H9 (cell line): ENCODE results near the gene GPR82. TPM values are rescaled to one million over a fixed set of nuclear protein-coding genes. Genes with fewer than 3 reads are reported as not detected.

ENCODE experiments used
- DNase-seq: peaks from one replicate; pipeline ENCODE4 v3.0.0-alpha.2; 2017
- H2AFZ ChIP-seq: one replicate; pipeline ENCODE4 v1.6.1; 2013; ENCODE audit warnings: mild to moderate bottlenecking, low read length, control low read depth, moderate library complexity
- H2AK5ac ChIP-seq: 2 replicates; pipeline ENCODE4 v1.6.1; 2013; ENCODE audit warnings: low read length, control low read depth, mixed read lengths; ENCODE audit not compliant: insufficient read length
- H2BK120ac ChIP-seq: one replicate; pipeline ENCODE4 v1.6.1; 2013; ENCODE audit warnings: low read depth, mild to moderate bottlenecking, low read length, control low read depth, inconsistent platforms; ENCODE audit not compliant: poor library complexity, severe bottlenecking
- H2BK12ac ChIP-seq: 2 replicates; pipeline ENCODE4 v1.6.1; 2013; ENCODE audit warnings: low read length, control low read depth, mixed read lengths, low read depth; ENCODE audit not compliant: insufficient read length
- H2BK15ac ChIP-seq: 2 replicates; pipeline ENCODE4 v1.6.1; 2013; ENCODE audit warnings: low read depth, low read length, control low read depth
- H2BK20ac ChIP-seq: one replicate; pipeline ENCODE4 v1.6.1; 2013; ENCODE audit warnings: low read depth, mild to moderate bottlenecking, low read length, control low read depth, inconsistent platforms; ENCODE audit not compliant: poor library complexity, severe bottlenecking
- H2BK5ac ChIP-seq: 2 replicates; pipeline ENCODE4 v1.6.1; 2013; ENCODE audit warnings: low read length, control low read depth, mixed read lengths; ENCODE audit not compliant: insufficient read length
- H3K14ac ChIP-seq: 2 replicates; pipeline ENCODE4 v1.6.1; 2013; ENCODE audit warnings: low read length, control low read depth; ENCODE audit not compliant: insufficient read depth
- H3K18ac ChIP-seq: 2 replicates; pipeline ENCODE4 v1.6.1; 2013; ENCODE audit warnings: low read depth, mild to moderate bottlenecking, mixed read lengths, low read length, control low read depth; ENCODE audit not compliant: insufficient read length
- H3K23ac ChIP-seq: 2 replicates; pipeline ENCODE4 v1.6.1; 2013; ENCODE audit warnings: low read length, control low read depth, mixed read lengths, low read depth; ENCODE audit not compliant: insufficient read length
- H3K23me2 ChIP-seq: 2 replicates; pipeline ENCODE4 v1.6.1; 2013; ENCODE audit warnings: low read depth, mild to moderate bottlenecking, mixed read lengths, low read length, control low read depth; ENCODE audit not compliant: insufficient read length, poor library complexity, severe bottlenecking
- H3K27ac ChIP-seq: 2 replicates; pipeline ENCODE4 v1.5.1; 2013; ENCODE audit warnings: low read length, control low read depth, mixed read lengths, low read depth; ENCODE audit not compliant: insufficient read length
- H3K27me3 ChIP-seq: 2 replicates; pipeline ENCODE4 v1.6.1; 2013; ENCODE audit warnings: low read length, control low read depth, inconsistent platforms; ENCODE audit not compliant: insufficient read depth
- H3K4ac ChIP-seq: 2 replicates; pipeline ENCODE4 v1.6.1; 2013; ENCODE audit warnings: low read depth, mild to moderate bottlenecking, control low read depth, inconsistent platforms, low read length, moderate library complexity
- H3K4me1 ChIP-seq: 2 replicates; pipeline ENCODE4 v1.6.1; 2013; ENCODE audit warnings: low read length, control low read depth, inconsistent platforms; ENCODE audit not compliant: insufficient read depth
- H3K4me2 ChIP-seq: 2 replicates; pipeline ENCODE4 v1.6.1; 2013; ENCODE audit warnings: low read length, control low read depth, mixed read lengths; ENCODE audit not compliant: insufficient read length, insufficient read depth
- H3K56ac ChIP-seq: 2 replicates; pipeline ENCODE4 v1.6.1; 2013; ENCODE audit warnings: low read depth, mild to moderate bottlenecking, mixed read lengths, low read length, control low read depth; ENCODE audit not compliant: insufficient read length
- H3K79me1 ChIP-seq: 2 replicates; pipeline ENCODE4 v1.6.1; 2013; ENCODE audit warnings: low read depth, mild to moderate bottlenecking, moderate library complexity, low read length, control low read depth, inconsistent platforms; ENCODE audit not compliant: insufficient read depth, poor library complexity, severe bottlenecking
- H3K79me2 ChIP-seq: 2 replicates; pipeline ENCODE4 v1.6.1; 2013; ENCODE audit warnings: low read length, control low read depth, inconsistent platforms; ENCODE audit not compliant: insufficient read depth
- H3K9ac ChIP-seq: 2 replicates; pipeline ENCODE4 v1.6.1; 2013; ENCODE audit warnings: low read length, control low read depth, mixed read lengths; ENCODE audit not compliant: insufficient read length; ENCODE audit errors: extremely low read depth
- H3K9me3 ChIP-seq: one replicate; pipeline ENCODE4 v1.6.1; 2013; ENCODE audit warnings: low read depth, low read length, inconsistent platforms; ENCODE audit not compliant: control insufficient read depth
- H3T11ph ChIP-seq: one replicate; pipeline ENCODE4 v1.6.1; 2013; ENCODE audit warnings: mild to moderate bottlenecking, low read length, control low read depth, inconsistent platforms
- H4K20me1 ChIP-seq: one replicate; pipeline ENCODE4 v1.6.1; 2013; ENCODE audit not compliant: control insufficient read depth, insufficient read length, insufficient read depth
- H4K5ac ChIP-seq: 2 replicates; pipeline ENCODE4 v1.6.1; 2013; ENCODE audit warnings: low read depth, mild to moderate bottlenecking, mixed read lengths, low read length, control low read depth; ENCODE audit not compliant: insufficient read length
- H4K8ac ChIP-seq: replicated peaks from 2 replicates; pipeline ENCODE4 v1.6.1; 2013; ENCODE audit warnings: low read length, control low read depth, mixed read lengths, low read depth; ENCODE audit not compliant: insufficient read length
- H4K91ac ChIP-seq: 2 replicates; pipeline ENCODE4 v1.6.1; 2013; ENCODE audit warnings: low read depth, mild to moderate bottlenecking, moderate library complexity, mixed read lengths, low read length, control low read depth; ENCODE audit not compliant: insufficient read length
- H3K27ac Mint-ChIP-seq, 3 experiments: 2 replicates in 2 of 3; 3 replicates in 1 of 3; pipeline ENCODE4 v1.8.0; 2020 to 2021; ENCODE audit warnings: mixed read lengths in 3 of 3, mild to moderate bottlenecking in 1 of 3, moderate library complexity in 1 of 3
- H3K27me3 Mint-ChIP-seq: 2 replicates; pipeline ENCODE4 v1.8.0; 2021; ENCODE audit warnings: low read depth, mild to moderate bottlenecking, moderate library complexity, mixed read lengths
- H3K36me3 Mint-ChIP-seq, 3 experiments: 2 replicates in 2 of 3; 3 replicates in 1 of 3; pipeline ENCODE4 v1.8.0; 2020 to 2021; ENCODE audit warnings: low read depth in 3 of 3, mixed read lengths in 3 of 3; ENCODE audit not compliant: insufficient read depth in 1 of 3
- H3K4me1 Mint-ChIP-seq, 2 experiments: 2 replicates each; pipeline ENCODE4 v1.8.0; 2020; ENCODE audit warnings: mixed read lengths in 2 of 2
- H3K4me3 Mint-ChIP-seq, 2 experiments: 2 replicates in 1 of 2; 3 replicates in 1 of 2; pipeline ENCODE4 v1.8.0; 2020 to 2021; ENCODE audit warnings: mild to moderate bottlenecking in 2 of 2, mixed read lengths in 2 of 2, moderate library complexity in 1 of 2
- H3K9me3 Mint-ChIP-seq, 2 experiments: 2 replicates in 1 of 2; 3 replicates in 1 of 2; pipeline ENCODE4 v1.8.0; 2020; ENCODE audit warnings: mild to moderate bottlenecking in 2 of 2, mixed read lengths in 2 of 2, moderate library complexity in 1 of 2
- WGBS: extraction: QIAGEN DNeasy Blood & Tissue Kit; methylation state at CpG from one replicate; pipeline ENCODE4 v1.1.7; 2013; ENCODE audit warnings: missing lambda C conversion rate, low lambda C conversion rate, mixed read lengths; ENCODE audit not compliant: insufficient read length; ENCODE audit errors: extremely low coverage; 5-methylcytosine and 5-hydroxymethylcytosine counted together
- total RNA-seq: library from RNA; stranded (reverse); gene quantifications from 2 replicates; pipeline ENCODE4 v1.2.1, GENCODE V29; 2021
- TF ChIP-seq, protein P1 (sequence below): fragments of 200-600 bp; sonication (generic); conservative IDR thresholded peaks from 3 replicates; pipeline ENCODE4 v1.8.0; 2021; ENCODE audit warnings: antibody characterized with exemption, mild to moderate bottlenecking

GPR82 gene
- total RNA-seq, 1 experiment from 2014 or later, result not detected

DNA sequence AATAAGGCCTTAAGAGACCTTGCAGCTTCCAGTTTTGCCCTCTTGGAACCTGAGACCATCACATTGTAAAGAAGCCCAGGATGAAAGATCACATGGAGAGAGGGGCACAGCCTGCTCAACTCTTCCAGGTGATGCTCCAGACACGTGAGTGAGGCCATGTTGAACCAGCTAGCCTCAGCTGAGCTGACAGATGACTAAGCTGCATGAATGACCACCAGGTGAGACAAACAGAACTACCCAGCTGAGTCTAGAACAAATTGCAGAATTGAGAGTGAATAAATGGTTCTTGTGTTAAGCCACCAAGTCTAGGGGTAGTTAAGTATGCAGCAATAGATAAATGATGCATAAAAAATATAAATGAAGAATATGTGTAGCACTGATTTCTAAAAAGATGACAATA, 16.8 kb upstream of the GPR82 start:
- no peak for DNase-seq
- Histone ChIP-seq H2BK20ac (no peak overlapping the region), H3K27ac (no peak overlapping the region), H3K9ac (no peak overlapping the region), H3K14ac (no peak overlapping the region; the same call in 1 of the 2 replicates), H3K79me1 (no peaks in the 10 kb centered on the region), H3K4me2 (no peak overlapping the region), H3K56ac (no peak overlapping the region), H2BK120ac (no peak overlapping the region), H2AFZ (no peak overlapping the region), H3K23ac (no peak overlapping the region), H4K8ac (no peak overlapping the region), H2BK5ac (no peak overlapping the region), H4K91ac (no peak overlapping the region), H3K27me3 (no peaks in the 10 kb centered on the region), H3K4me1 (peaks cover 14% of the 10 kb centered on the region; the same call in 1 of the 2 replicates), H3K9me3 (no peaks in the 10 kb centered on the region), H2BK15ac (no peak overlapping the region), H2BK12ac (no peak overlapping the region), H4K5ac (no peak overlapping the region), H3K18ac (no peak overlapping the region), H2AK5ac (no peak overlapping the region), H3T11ph (no peak overlapping the region), H4K20me1 (no peaks in the 10 kb centered on the region), H3K4ac (no peak overlapping the region), H3K79me2 (no peaks in the 10 kb centered on the region), H3K23me2 (no peaks in the 10 kb centered on the region)
- Mint-ChIP-seq H3K27me3 (no peaks in the 10 kb centered on the region), H3K36me3 (peaks cover 5 to 11% (median 5%) of the 10 kb centered on the region in 3 experiments; a peak in 4 of 7 replicates), H3K4me3 (no peak overlapping the region), H3K27ac (no peak overlapping the region), H3K4me1 (peaks cover 21 to 37% of the 10 kb centered on the region in 2 experiments), H3K9me3 (peaks cover 47 to 53% of the 10 kb centered on the region in 2 experiments)
- TF ChIP-seq, protein P1, sequence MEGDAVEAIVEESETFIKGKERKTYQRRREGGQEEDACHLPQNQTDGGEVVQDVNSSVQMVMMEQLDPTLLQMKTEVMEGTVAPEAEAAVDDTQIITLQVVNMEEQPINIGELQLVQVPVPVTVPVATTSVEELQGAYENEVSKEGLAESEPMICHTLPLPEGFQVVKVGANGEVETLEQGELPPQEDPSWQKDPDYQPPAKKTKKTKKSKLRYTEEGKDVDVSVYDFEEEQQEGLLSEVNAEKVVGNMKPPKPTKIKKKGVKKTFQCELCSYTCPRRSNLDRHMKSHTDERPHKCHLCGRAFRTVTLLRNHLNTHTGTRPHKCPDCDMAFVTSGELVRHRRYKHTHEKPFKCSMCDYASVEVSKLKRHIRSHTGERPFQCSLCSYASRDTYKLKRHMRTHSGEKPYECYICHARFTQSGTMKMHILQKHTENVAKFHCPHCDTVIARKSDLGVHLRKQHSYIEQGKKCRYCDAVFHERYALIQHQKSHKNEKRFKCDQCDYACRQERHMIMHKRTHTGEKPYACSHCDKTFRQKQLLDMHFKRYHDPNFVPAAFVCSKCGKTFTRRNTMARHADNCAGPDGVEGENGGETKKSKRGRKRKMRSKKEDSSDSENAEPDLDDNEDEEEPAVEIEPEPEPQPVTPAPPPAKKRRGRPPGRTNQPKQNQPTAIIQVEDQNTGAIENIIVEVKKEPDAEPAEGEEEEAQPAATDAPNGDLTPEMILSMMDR, result no peak
- no CpG with 5 or more reads among the region's 1 CpG for WGBS
